ENCODE measurements around the gene ZNF841. TPM values are rescaled to one million over a fixed set of nuclear protein-coding genes. Genes with fewer than 3 reads are reported as not detected.
A peak's percentile ranks its signal among the peaks of the same experiment; 100 is the strongest.

Gene ZNF841
- total RNA-seq (10 to 100 TPM in 3 of 9 donors, 1 to 10 TPM in 6; 6.8 to 12.9 (median 8.5) TPM), polyA plus RNA-seq (1 to 10 TPM; 6.2 to 6.8 TPM)
- long read RNA-seq, donor 1, partial matches to known transcripts = 0 of 1 reads
- long read RNA-seq, donor 1, other reads (novel, unspliced or antisense) = 1 of 1 reads
- long read RNA-seq, donor 2, partial matches to known transcripts = 0 of 1 reads
- long read RNA-seq, donor 2, other reads (novel, unspliced or antisense) = 1 of 1 reads
- long read RNA-seq, donor 3, partial matches to known transcripts = 0 of 1 reads
- long read RNA-seq, donor 3, other reads (novel, unspliced or antisense) = 1 of 1 reads

- peak within 1 kb of the TSS in 11 of 12 donors; percentile 31 to 87 (median 71) for H3K27ac ChIP-seq
- ATAC-seq = peak; percentile 99 to 100 (median 100)
- intact Hi-C loops (cut with DNase I) = loop anchor here in 2 of 10 donors (1.0 to 5.0 kb wide), 2 partner anchors 42 to 46 kb away; partner anchors contain the start of gene ZNF616 (in 1 of the 2)
- peak within 1 kb of the TSS; percentile 69 to 99 (median 82) for H3K4me3 ChIP-seq
- H3K27me3 ChIP-seq = no peaks in the 10 kb centered on the region
- peaks cover 0 to 30% (median 13%) of the 10 kb centered on the region in 9 donors for H3K36me3 ChIP-seq
- peaks cover 0 to 24% (median 15%) of the 10 kb centered on the region in 12 donors for H3K4me1 ChIP-seq
- DNase-seq = peak; percentile 96 to 98 (median 97)
- peak in 1 of 2 donors; percentile 73 for TF ChIP-seq POLR2A (IDR thresholded peaks at IDR 0.05)
- TF ChIP-seq CTCF (IDR thresholded peaks at IDR 0.05) = peak in 5 of 12 donors; percentile 6 to 48 (median 22)
- H3K9me3 ChIP-seq = peaks cover 0 to 59% (median 14%) of the 10 kb centered on the region in 12 donors
- WGBS, 4 donors = 0 to 1% (median 1%) methylated on average over 58 to 59 of the region's 59 CpGs
Observed at GRCh38 chr19:52095172-52096014, at the start of gene ZNF841. TSS of gene ZNF841 (minus strand) at chr19:52095765. CDS start at chr19:52084801, 10,964 bp downstream.

GRCh38 chr19:52142001-52142595, 46.5 kb upstream of the ZNF841 start:
- Histone ChIP-seq H3K27me3 (no peaks in the 10 kb centered on the region), H3K9me3 (peaks cover 0 to 16% (median 0%) of the 10 kb centered on the region in 12 donors), H3K4me3 (no peak overlapping the region), H3K27ac (no peak overlapping the region), H3K36me3 (no peaks in the 10 kb centered on the region), H3K4me1 (peaks cover 0 to 21% (median 14%) of the 10 kb centered on the region in 12 donors)
- DNase-seq (no peak), ATAC-seq (no peak)
- intact Hi-C loops (cut with DNase I) = loop anchor here in 3 of 10 donors (5.0 kb wide), 1 partner anchor 45 kb away; no protein-coding TSS in a partner anchor
- WGBS, 4 donors = 88 to 92% (median 91%) methylated on average over 3 of the region's 3 CpGs
- TF ChIP-seq CTCF (IDR thresholded peaks at IDR 0.05) (no peak), POLR2A (IDR thresholded peaks at IDR 0.05) (no peak)

- TF ChIP-seq CTCF (IDR thresholded peaks at IDR 0.05) = no peak
- TF ChIP-seq POLR2A (IDR thresholded peaks at IDR 0.05) = no peak
- no peak overlapping the region for H3K4me3 ChIP-seq
- H3K27me3 ChIP-seq = no peaks in the 10 kb centered on the region
- DNase-seq (no peak), ATAC-seq (no peak)
- H3K36me3 ChIP-seq = no peaks in the 10 kb centered on the region
- intact Hi-C loops (cut with DNase I) = loop anchor here in 3 of 10 donors (5.0 kb wide), 1 partner anchor 46 kb away; no protein-coding TSS in a partner anchor
- peaks cover 0 to 15% (median 0%) of the 10 kb centered on the region in 12 donors for H3K9me3 ChIP-seq
- 91 to 96% (median 94%) methylated on average over 2 of the region's 2 CpGs for WGBS, 4 donors
- peaks cover 0 to 21% (median 14%) of the 10 kb centered on the region in 12 donors for H3K4me1 ChIP-seq
- no peak overlapping the region for H3K27ac ChIP-seq
Observed at GRCh38 chr19:52141203-52141602, 45.6 kb upstream of the ZNF841 start.

Data from heart left ventricle (tissue), 16 donors.